KOPT-K1 (cell line): ENCODE data around the gene C10orf71.

Experiments used
- H3K27ac ChIP-seq: fragments of 200-600 bp; sonication (generic); 2 replicates; pipeline ENCODE4 v1.5.1; 2016; ENCODE audit warnings: antibody characterized with exemption, mild to moderate bottlenecking, low read depth, low read length; ENCODE audit not compliant: poor library complexity, severe bottlenecking
- H3K36me3 ChIP-seq: fragments of 200-600 bp; sonication (generic); 2 replicates; pipeline ENCODE4 v1.5.1; 2017; ENCODE audit warnings: antibody characterized with exemption, mild to moderate bottlenecking, low read length, moderate library complexity; ENCODE audit not compliant: insufficient read depth
- H3K9me3 ChIP-seq: fragments of 200-600 bp; sonication (generic); 2 replicates; pipeline ENCODE4 v1.5.1; 2017; ENCODE audit warnings: antibody characterized with exemption, low read length, mild to moderate bottlenecking; ENCODE audit not compliant: insufficient read depth, poor library complexity, severe bottlenecking

C10orf71 gene

GRCh38 chr10:49370326-49371100 lies 71.5 kb downstream of the C10orf71 start:
- H3K36me3 ChIP-seq: no peaks in the 10 kb centered on the region
- no peak overlapping the region for H3K27ac ChIP-seq
- no peaks in the 10 kb centered on the region for H3K9me3 ChIP-seq

GRCh38 chr10:49371967-49372366 lies 73.0 kb downstream of the C10orf71 start:
- H3K27ac ChIP-seq: no peak overlapping the region
- no peaks in the 10 kb centered on the region for H3K9me3 ChIP-seq
- no peaks in the 10 kb centered on the region for H3K36me3 ChIP-seq

GRCh38 chr10:49373361-49373760 lies 74.4 kb downstream of the C10orf71 start:
- H3K36me3 ChIP-seq: no peaks in the 10 kb centered on the region
- H3K27ac ChIP-seq: no peak overlapping the region
- no peaks in the 10 kb centered on the region for H3K9me3 ChIP-seq

GRCh38 chr10:49374740-49375139 lies 75.8 kb downstream of the C10orf71 start:
- Histone ChIP-seq H3K27ac (no peak overlapping the region), H3K36me3 (no peaks in the 10 kb centered on the region), H3K9me3 (no peaks in the 10 kb centered on the region)

GRCh38 chr10:49375611-49376010 lies 76.6 kb downstream of the C10orf71 start:
- no peaks in the 10 kb centered on the region for H3K36me3 ChIP-seq
- H3K27ac ChIP-seq: no peak overlapping the region
- H3K9me3 ChIP-seq: no peaks in the 10 kb centered on the region
